Esophagus mucosa (tissue), 1 donor: ENCODE measurements around the gene ATP9B. TPM values are rescaled to one million over a fixed set of nuclear protein-coding genes. Genes with fewer than 3 reads are reported as not detected.

ENCODE experiments used
- ATAC-seq: fragments of 200-7000 bp; cut with Tn5 transposase; one replicate; pipeline ENCODE4 v1.9.1; 2020
- total RNA-seq: library from RNA; stranded (reverse); gene quantifications from one replicate; pipeline ENCODE4 v1.2.4, GENCODE V29; 2023
- donor health status: DM: yes; HTN: yes; CAD: no.

ATP9B gene
- total RNA-seq, 1 donor from 2014 or later = 19.6 TPM

DNA sequence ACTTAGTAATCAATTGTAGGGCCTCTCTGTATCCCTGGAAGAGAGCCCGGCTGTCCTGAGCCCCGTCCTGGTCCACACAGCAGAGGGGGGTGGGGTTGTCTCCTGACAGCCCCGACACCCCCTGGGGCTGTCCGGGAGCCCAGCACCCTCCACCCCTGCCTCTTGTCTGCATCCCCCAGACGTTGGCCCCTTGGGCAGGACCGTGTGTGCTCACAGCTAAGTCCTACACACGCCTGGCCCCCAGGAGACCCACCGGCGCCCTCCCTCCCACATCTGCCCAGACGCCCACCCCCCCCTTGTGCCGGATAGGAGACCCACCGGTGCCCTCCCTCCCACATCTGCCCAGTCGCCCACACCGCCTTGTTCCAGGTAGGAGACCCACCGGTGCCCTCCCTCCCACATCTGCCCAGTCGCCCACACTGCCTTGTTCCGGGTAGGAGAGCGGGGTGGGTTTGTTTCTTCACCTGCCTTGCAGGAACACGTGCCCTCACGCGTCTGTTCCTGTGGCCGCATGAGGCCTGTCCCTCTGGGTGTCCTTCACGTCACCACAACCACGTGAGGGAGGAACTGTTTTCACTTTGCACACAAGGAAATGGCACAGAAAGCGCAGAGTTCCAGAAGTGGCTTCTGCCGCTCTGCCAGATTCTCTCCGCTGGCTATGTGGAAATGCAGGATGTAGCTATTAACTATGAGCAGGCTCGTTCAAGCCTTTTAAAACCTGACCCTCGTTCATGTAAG is 265.5 kb downstream of the ATP9B start:
- ATAC-seq = no peak

DNA sequence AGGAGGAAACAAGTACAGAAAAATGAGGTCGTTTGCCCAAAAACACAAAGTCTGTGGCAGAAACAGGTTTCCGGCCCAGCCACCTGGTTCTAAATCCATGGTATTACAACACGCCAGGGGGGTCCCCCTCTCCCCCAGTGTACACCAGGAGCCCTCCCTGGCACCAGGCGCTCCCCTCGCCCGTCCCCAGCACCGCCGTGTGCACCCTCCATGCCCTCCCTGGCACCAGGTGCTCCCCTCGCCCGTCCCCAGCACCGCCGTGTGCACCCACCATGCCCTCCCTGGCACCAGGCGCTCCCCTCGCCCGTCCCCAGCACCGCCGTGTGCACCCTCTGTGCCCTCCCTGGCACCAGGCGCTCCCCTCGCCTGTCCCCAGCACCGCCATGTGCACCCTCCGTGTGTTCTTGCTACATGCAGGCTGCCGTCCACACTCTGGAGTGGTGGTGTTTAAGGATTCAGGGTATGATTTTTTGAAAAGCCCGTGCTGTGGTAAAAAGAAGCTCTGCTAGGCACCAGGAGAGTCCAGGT is 266.7 kb downstream of the ATP9B start:
- ATAC-seq = no peak

DNA sequence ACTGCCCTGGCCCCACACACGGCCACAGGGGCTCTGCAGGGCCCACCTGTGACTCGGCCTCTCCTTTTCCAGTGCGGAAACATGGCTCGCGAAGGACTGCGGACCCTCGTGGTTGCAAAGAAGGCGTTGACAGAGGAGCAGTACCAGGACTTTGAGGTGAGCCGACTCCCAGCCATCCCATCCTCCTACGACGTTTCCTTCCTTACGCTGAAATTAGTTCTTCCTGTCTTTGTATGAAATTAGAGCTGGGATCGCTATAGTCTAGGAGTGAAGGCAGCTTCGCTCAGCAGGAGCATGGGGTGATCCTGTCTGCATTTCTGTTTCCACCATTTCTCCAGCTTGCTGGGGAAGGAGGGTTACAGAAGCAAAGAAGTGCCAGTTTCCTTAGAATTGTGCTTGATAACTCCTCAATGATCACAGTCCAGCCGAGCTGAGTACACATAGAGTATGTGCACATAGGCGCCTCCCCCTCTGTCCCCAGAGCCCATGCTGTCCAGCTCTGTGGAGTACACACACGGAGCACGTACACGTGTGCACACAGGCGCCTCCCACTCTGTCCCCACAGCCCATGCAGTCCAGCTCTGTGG is 267.5 kb downstream of the ATP9B start:
- ATAC-seq = peak; percentile 10

DNA sequence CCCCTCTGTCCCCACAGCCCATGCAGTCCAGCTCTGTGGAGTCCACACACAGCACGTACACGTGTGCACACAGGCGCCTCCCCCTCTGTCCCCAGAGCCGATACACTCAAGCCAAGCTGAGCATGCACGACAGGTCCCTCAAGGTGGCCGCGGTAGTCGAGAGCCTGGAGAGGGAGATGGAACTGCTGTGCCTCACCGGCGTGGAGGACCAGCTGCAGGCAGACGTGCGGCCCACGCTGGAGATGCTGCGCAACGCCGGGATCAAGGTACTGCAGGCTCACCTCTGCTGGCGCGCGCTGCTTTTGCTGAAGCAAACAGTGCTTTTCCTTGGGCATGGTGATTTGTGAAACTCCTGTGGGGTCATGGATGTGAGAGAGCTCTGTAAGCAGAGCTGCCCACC is 268.0 kb downstream of the ATP9B start:
- ATAC-seq = no peak

DNA sequence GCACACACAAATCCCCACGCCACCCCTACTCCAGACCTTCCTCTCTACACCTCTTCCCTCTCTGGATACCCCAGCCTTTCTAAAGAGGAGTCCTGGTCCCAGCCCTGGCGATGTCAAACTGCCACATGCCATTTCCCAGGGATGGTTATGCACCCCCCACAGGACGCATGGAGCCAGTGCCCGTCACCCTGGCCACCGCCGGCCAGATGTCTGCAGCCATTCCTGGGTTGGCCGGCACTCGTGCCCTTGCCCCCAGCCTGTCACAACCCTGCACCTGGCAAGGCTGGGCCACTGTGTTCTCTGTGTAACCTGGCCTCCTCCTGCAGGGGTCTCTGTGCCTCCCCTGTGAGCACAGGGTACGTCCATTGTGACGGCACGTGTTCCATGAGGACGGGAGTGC is 268.4 kb downstream of the ATP9B start:
- ATAC-seq = no peak

DNA sequence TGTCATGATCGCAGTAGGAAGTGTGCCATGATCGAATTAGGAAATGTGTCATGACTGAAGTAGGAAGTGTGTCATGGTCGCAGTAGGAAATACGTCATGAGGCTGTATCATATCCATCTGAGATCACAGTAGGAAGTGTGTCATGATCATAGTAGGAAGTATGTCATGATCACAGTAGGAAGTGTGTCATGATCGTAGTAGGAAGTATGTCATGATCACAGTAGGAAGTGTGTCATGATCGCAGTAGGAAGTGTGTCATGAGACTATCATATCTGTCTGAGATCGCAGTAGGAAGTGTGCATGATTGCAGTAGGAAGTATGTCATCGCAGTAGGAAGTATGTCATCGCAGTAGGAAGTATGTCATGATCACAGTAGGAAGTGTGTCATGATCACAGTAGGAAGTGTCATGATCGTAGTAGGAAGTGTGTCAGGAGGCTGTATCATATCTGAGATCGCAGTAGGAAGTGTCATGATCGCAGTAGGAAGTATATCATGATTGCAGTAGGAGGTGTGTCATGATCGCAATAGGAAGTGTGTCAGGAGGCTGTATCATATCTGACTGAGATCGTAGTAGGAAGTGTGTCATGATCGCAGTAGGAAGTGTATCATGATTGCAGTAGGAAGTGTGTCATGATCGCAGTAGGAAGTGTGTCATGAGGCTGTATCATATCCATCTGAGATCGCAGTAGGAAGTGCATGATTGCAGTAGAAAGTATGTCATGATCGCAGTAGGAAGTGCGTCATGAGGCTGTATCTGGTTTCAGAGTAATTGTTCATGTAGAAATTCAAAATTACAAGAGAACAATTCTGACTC is 270.1 kb downstream of the ATP9B start:
- no peak for ATAC-seq

DNA sequence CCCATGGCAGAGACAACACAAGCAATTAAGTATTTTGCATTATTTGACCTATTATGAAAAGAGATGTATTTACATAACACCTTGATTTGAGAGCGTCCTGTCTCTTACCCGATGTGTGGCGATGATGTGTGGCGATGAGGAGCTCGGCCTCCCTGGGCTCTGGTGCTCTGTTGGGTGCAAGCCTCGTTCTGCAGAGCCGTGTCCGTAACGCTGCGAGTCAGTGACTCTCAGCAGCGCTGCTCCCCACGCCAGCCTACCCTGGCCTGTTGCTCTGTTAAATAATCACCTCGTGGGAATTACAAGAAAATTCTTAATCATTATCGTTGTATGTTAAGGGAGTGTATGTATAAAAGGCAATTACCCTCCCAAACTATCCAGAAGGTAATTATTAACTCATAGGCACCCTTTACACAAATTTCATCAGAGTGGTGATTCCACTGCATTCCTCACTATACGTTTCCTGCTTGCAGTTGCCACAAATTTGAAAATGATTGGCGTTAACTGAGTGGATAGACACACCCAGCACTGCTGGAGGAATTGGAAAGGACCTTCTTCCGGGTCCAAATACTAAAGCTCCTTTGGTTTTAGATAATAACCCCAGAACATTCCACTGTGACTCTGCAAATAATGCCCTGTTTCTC is 274.5 kb downstream of the ATP9B start:
- no peak for ATAC-seq

DNA sequence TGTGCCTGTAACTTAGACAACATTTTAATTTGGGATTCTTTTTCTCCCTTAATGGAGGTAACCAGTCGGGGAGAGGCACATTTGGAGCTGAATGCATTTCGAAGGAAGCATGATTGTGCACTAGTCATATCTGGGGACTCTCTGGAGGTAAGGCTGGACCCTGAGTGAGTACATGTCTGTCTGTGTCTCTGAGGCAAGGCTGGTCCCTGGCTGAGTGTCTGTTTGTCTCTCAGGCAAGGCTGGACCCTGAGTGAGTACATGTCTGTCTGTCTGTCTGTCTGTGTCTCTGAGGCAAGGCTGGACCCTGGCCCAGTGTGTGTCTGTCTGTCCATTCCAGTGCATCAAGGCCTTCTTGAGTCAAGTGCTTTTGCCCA is 275.0 kb downstream of the ATP9B start:
- ATAC-seq = no peak

DNA sequence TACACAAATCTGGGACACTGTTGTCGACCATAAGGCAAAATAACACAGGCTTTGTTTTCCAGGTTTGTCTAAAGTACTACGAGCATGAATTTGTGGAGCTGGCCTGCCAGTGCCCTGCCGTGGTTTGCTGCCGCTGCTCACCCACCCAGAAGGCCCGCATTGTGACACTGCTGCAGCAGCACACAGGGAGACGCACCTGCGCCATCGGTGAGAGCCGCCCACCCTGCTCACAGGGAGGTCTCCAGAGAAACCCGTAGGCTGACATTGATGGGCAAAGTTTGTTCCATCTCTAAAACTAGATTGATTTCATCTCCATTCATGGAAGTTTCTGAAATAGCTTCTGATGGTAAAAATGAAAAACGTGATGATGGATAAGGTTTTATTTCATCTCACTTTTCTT is 276.2 kb downstream of the ATP9B start:
- ATAC-seq = no peak

DNA sequence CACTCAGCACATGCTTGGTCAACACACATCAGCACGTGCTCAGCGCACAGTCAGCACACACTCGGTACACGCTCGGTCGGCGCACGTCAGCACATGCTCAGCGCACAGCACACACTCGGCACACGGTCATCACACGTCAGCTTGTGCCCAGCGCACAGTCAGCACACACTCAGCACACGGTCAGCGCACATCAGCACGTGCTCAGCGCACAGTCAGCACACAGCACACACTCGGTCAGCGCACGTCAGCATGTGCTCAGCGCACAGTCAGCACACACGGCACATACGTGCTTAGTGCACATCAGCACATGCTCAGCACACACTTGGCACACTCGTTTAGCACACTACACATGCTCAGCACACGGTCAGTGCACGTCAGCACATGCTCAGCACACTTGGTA is 276.8 kb downstream of the ATP9B start:
- no peak for ATAC-seq

DNA sequence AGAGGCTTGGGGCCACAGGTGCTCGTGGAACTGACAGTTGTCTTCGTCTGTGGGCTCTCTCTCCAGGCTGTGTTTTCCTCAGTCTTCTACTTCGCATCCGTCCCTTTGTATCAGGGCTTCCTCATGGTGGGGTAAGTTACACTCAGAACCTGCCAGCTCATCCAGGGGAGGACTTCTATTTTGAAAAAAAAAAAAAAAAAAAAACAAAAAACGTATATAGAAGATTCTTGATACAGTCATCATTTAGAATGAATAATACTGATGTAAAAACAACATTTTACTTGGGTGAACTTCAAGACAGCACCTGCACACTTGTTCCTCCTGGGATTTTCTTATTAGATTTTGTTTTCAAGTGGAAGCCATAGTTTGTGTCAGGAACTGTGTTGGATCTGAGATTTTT is 278.9 kb downstream of the ATP9B start:
- no peak for ATAC-seq

DNA sequence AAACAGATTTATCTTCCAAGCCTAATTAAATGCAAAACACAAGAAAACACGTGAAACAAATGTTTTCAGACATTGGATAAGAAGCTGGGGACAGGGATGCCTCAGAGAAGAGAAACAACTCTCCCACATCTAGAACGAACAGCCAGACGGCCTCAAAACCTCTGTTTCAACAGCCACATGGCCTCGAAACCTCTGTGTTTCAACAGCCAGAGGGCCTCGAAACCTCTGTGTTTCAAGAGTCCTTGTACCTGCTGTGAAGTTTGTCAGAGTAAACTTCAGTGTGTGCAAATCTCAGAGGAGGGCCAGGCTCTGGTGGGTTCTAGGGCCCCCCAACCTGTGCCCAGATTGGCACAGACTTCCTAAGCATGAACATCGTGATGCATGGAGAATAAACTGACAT is 283.2 kb downstream of the ATP9B start:
- no peak for ATAC-seq

DNA sequence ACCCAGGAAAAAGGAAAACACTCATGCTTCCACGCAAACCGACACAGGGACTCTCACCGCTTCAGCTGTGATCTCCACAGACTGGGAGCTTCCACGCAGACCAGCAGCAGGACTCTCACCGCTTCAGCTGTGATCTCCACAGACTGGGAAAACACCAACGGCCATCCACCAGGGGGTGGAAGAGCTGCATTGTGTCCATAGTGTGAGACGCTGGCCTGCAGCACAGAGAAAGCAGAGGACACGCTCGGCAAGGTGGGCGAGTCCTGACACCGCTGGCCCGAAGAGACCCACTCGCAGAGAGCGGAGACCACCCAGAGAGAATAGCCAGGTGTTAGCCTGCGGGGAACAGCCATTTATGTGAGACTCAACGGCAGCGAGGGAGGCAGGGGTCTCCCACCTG is 284.1 kb downstream of the ATP9B start:
- no peak for ATAC-seq

DNA sequence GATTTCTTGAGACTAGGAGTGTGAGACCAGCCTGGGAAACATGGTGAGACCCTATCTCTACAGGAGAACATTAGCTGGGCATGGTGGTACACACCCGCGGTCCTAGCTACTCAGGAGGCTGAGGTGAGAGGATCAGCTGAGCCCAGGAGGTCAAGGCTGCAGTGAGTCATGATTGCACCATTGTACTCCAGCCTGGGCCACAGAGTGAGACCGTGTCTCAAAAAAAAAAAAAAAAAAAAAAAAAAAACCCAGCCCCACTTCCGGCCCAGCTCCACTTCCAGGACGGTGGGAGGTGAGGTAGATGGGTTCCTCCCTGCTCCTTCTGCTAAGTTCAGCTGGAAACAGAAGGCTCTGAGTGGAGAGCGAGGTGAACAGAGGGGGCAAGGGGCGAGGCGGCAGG is 285.2 kb downstream of the ATP9B start:
- no peak for ATAC-seq

DNA sequence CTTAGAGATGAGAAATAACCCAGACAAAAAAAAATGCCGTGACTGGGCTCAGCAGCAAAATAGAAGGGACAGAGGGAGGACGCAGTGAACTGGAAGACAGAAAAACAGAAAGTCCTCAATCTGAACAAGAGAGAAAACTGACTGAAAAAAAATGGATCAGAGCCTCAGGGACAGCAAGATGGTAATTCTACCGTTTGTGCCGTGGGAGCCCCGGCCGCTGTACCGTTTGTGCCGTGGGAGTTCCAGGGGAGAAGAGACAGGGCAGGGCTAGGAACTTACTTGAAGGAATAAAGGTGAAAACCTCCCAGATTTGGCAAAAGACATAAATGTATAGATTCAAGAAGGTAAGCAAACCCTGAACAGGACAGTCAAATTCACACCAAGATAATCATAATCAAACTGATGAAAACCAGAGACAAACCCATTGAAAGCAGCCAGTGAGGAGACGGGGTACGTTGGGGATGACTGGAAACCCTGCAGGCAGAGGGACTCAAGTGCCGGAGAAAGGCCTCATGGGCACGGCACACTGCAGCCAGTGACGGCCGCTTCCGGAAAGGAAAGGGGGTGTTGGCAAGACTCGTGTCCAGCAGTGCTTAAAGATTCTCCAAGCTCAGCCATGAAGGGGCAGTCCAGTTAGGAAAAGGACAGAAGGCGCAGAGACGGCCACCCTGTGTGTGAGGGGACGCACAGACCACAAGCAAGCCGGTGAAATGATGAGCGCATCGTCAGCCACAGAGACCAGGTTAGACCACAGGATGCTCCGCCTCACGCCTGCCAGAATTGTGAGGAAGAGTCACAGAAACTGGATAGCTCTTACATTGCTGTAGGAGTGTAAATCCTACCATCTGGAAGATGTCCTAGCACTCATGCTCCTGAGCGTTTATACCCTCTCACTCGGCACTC is 286.5 kb downstream of the ATP9B start:
- no peak for ATAC-seq

DNA sequence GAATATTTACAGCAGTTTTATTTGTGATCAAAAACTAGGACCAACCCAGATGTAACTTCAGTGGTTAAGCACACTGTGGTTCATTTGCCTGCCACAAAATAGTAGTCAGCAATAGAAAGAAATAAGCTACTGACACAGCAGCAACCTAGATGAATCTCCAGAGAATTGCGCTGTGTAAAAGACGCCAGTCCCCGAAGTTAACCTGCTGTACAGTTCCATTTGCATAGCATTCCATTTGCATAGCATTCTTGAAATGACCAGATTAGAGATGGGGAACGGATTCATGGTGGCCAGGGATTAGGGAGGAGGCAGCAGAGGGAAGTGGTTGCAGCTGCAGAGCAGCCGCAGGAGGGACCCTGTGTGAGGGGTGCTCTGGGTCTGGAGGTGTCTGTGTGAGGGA is 287.2 kb downstream of the ATP9B start:
- ATAC-seq = no peak

DNA sequence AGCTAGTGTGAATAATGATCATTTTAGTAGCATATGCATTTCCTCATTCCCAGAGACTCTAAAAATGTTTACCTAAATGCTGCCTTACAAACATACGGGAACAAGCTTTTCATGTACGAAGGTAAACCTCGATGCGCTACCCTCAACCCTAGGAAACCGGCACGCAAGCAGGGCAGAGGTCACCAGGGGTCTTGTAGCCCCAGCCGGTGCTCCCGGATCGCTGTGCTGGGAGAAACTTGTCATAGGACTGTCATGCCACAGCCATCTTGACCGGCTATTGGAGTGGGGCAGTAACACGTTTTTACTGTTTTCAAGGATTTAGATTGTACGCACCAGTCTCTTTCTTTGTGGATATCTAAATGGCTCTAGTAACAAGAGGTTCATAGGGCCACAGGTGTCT is 291.7 kb downstream of the ATP9B start:
- no peak for ATAC-seq

DNA sequence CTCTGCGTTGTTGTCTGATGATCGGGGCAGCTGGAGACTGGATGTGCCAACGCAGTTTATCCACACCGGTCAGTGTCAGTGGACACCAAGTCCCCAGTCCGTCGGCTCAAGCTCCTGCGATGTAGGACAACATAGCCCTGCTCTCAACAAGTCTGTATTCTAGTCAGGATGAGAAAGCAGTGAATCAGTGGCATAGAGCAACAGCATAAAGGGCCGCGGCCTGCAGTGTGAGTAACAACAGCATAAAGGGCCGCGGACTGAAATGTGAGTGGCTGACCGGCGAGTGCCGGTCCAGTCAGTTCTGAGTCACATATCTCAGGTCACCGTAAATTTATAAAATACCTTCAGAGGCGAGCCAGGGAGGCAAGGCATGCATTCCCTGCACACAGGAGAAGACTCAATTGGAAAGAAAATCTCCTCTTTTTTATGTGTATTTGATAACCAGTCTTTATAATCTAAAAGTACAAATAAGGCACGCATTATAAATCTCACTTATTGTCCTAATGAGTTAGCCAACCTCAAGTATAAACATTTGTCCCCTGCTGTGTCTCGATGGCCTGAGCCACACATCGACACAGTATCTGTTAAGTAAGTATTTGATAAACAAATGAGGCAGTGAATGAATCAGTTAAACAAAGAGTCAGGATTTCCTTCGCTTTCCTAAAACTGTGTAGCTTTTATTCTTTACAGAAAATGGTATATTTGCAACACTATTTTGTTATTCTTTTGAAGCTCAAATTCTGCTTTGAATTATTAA is 292.8 kb downstream of the ATP9B start:
- no peak for ATAC-seq

DNA sequence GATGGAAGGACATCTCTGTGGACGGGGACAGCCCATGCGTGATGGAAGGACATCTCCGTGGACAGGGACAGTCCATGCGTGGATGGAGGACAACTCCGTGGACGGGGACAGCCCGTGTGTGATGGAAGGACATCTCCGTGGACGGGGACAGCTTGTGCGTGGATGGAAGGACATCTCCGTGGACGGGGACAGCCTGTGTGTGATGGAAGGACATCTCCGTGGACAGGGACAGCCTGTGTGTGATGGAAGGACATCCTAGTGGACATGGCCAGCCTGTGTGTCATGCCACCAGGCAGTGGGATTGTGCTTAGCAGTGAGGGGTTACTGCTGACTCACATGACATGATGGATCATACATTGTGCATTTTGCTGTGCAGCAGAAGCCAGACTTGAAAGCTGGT is 296.5 kb downstream of the ATP9B start:
- ATAC-seq = no peak

DNA sequence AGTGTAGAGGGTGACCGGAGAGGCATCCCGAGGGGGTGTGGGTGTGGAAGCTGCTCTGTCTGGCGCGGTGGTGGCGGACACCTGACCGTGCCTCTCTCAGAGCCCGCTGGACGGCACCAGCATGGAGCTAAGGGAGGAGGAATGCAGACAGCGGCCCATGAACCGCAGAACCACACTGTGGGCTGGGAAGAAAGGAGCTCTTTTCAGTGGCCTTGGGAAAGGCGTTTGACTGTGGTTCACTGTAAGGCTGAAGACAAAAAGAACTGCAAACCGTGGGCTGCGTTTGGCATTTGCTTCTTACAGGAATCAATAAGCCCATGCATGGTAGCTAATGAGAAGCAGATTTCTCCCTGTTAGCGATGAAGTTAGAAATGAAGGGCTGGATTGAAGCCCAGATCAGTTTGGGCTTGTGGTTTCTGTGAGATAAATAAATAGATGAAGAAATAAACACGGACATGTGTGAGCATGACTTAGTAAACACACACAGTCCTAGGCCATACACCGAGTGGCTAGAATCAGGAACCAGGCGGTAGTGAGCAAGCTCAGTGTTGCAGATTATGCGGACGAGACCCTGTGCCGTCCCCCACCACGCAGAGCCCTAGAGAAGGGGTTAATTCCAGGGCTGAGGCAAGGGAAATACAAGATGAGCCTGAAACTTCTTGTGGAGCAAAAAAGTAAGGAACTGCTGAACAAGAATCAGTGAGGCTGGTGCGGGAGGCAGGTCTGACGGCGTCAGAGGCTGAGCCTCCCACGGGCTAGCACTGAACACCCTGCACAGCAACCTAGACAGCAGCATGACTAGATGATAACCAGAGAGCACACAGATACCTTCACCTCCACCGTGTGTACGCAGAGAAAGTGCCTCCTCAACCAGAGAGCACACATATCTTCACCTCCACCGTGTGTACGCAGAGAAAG is 297.2 kb downstream of the ATP9B start:
- peak; percentile 25 for ATAC-seq
